SIG-M5 treated with dmso at 0.1 percent for 504 hours (cell line): ENCODE data around the gene ANKRD62.
"Not testable (repeated sequence)": the region's sequence is repeated elsewhere in the genome, so short reads cannot be mapped to it uniquely, and the experiment has no call there.

Experiments
- DNase-seq: peaks from one replicate; lab custom pipeline; 2025; ENCODE audit not compliant: unreplicated experiment; lab: John Stamatoyannopoulos, UW

The ANKRD62 gene

DNA sequence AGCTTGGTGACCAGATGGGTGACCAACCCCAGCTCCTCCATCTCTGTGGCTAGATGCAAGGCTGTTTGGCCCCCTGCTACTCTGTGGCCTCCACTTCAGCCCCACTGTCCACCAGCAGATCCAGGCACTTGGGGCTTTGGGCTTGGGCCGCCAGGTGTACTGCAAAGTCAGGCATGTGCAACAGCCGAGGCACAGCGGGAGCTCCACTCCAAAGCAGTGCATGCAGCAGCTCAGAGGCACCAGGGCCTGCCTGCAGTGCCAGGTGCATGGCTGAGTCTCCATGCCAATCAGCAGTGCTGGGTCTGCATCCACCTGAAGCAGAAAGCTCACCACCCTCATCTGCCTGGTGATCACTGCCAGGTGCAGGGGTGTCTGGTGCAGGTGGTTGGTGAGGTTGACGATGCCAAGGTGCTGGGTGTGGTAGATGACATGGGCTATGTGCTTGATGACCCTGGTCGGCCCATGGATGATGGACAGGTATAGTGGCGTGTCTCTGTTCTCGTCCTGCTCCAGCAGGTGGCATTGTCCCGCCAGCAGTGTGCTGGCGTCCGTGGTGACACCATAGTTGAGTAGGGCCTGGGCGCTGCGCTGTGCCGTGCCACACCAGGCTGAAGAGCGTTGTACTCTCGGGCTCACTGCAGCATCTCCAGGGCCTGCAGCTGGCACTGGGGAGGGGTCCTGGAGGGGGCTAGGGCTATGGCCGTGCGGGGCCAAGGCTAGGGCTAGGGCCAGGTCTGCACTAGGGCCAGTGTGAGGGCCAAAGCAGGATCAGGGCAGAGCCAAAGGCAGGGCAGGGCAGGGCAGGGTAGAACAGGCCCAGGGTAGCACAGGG lies 1.0 kb upstream of the ANKRD62 start:
- DNase-seq, result no peak

DNA sequence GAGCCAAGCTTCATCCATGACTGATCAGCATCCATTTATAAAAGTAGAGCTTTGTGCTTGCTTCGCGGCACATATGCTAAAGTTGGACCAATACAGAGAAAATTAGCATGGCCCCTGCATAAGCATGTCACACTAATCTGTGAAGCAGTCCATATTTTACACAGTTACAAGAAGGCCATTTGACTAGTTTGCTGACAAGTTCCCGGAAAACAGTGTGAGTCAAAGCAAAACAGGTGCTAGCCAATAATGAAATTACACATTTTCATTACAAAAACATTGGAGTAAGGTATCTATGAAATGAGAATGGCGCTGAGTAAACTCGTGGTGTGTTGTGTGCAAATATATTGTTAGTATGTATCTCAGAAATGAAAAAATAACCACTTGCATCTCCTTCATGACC lies 4.7 kb downstream of the ANKRD62 start:
- no peak for DNase-seq

- no peak for DNase-seq
Measured at GRCh38 chr18:12099160-12099559, 5.5 kb downstream of the ANKRD62 start.

DNA sequence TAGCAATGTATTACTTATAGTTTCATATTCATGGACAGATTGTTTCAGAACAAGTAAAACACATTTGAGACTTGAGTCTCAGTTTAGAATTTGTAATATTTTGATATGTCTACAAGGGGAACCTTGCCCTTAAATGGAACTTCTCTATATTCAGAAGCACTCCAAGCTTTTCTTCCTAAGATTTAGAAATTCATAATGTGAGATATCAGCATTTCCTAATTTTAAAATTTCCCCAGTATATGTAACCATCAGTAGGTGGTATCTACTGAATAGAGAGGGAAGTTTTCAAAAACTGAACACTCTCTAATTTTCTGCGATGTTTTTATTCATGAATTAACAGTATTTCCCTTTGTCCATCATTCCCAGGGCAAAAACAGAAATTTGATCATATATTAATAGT lies 7.6 kb downstream of the ANKRD62 start:
- DNase-seq, result no peak

GRCh38 chr18:12102136-12102842 lies 8.6 kb downstream of the ANKRD62 start:
- no peak for DNase-seq

DNA sequence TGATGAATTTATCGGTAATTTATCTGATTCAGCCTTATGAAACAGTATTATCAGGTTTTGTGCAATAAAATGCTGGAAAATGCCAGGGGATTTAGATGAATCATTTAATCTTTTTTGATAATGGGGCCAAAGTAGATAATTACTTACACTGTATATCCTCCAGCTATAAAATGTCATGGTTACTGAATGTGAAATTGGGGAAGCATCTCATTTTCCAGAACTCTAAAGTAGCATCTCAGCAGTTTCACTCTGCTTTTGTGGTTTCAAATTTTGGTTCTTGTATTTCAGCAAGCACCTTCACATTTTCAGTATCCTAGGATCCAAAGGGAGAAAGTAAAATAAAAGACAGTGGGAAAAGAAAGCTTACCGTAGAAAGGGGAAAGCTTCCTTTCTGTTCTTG lies 12.8 kb downstream of the ANKRD62 start:
- no peak for DNase-seq

GRCh38 chr18:12109836-12110235 lies 16.2 kb downstream of the ANKRD62 start:
- no peak for DNase-seq

GRCh38 chr18:12113999-12114646 lies 20.5 kb downstream of the ANKRD62 start:
- DNase-seq, result no peak

- DNase-seq, result no peak
Measured at GRCh38 chr18:12119358-12119757, 25.7 kb downstream of the ANKRD62 start.

- peak; percentile 1 for DNase-seq
Measured at GRCh38 chr18:12121175-12122042, 27.8 kb downstream of the ANKRD62 start.

DNA sequence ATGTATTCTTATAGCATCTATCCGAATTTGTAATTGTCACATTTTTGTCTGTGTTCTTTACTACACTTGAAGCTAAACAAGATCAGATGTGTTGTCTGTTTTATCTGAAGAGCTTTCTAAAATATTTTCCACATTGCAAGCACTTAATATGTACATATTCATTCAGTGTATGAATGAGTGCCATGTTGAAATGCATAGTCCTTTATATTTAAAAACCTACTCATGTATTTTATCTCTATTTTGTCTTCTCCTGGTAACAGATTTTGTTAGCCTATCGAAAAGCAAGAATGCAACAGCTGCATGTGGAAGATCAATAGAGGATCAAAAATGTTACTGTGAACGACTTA lies 28.4 kb downstream of the ANKRD62 start:
- DNase-seq, result not testable (repeated sequence)

DNA sequence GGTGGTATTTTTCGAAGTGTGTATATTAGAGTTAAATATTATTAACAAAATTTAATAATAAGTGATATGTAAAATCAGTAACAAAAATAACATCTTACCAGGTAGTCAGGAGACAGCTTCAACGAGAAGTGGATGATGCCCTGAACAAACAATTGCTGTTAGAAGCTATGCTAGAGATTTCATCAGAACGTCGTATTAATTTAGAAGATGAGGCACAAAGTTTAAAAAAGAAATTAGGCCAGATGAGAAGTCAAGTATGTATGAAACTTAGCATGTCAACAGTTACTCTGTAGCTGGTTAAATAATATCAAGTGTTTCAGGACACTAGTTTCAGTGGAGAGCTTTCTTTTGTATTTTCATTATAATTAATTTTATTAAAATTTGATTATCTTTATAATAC lies 34.0 kb downstream of the ANKRD62 start:
- DNase-seq, result not testable (repeated sequence)

DNA sequence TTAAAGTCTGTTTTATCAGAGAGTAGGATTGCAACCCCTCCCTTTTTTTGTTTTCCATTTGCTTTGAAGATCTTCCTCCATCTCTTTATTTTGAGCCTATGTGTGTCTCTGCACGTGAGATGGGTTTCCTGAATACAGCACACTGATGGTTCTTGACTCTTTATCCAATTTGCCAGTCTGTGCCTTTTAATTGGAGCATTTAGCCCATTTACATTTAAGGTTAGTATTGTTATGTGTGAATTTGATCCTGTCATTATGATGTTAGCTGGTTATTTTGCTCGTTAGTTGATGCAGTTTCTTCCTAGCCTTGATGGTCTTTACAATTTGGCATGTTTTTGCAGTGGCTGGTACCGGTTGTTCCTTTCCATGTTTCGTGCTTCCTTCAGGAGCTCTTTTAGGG lies 45.2 kb downstream of the ANKRD62 start:
- not testable (repeated sequence) for DNase-seq

- not testable (repeated sequence) for DNase-seq
Measured at GRCh38 chr18:12140866-12141265, 47.2 kb downstream of the ANKRD62 start.

DNA sequence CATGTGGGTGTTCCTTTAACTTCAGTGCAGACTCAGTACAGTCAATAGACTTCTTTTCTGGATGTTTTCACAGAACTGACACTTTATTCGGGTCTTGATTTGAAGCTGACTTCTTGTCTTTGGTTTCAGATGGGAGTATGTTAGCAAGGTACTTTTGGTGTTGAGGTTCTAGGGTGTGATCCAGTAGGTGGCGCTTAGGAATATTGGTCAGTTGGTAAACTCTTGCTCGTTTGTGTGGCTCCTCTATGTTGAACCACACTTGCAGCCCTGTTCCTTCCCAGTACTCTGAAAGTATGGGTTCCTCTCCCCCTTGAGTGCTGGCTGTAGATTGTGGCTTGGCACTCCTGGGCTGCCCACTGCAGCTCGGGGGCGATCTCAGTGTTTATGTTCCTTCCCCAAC lies 48.1 kb downstream of the ANKRD62 start:
- not testable (repeated sequence) for DNase-seq

DNA sequence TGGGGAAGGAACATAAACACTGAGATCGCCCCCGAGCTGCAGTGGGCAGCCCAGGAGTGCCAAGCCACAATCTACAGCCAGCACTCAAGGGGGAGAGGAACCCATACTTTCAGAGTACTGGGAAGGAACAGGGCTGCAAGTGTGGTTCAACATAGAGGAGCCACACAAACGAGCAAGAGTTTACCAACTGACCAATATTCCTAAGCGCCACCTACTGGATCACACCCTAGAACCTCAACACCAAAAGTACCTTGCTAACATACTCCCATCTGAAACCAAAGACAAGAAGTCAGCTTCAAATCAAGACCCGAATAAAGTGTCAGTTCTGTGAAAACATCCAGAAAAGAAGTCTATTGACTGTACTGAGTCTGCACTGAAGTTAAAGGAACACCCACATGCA lies 55.8 kb downstream of the ANKRD62 start:
- DNase-seq, result not testable (repeated sequence)

DNA sequence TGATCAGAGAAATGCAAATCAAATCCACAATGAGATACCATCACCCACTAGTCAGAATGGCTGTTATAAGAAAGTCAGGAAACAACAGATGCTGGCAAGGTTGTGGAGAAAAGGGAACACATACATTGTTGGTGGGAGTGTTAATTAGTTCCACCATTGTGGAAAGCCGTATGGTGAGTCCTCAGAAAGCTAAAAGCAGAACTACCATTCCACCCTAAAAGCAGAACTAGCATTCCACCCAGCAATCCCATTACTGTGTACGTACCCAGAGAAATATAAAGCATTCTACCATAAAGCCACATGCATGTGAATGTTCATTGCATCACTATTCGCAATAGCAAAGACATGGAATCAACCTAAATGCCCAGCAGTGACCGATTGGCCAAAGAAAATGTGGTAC lies 60.7 kb downstream of the ANKRD62 start:
- peak; percentile 23 for DNase-seq

DNA sequence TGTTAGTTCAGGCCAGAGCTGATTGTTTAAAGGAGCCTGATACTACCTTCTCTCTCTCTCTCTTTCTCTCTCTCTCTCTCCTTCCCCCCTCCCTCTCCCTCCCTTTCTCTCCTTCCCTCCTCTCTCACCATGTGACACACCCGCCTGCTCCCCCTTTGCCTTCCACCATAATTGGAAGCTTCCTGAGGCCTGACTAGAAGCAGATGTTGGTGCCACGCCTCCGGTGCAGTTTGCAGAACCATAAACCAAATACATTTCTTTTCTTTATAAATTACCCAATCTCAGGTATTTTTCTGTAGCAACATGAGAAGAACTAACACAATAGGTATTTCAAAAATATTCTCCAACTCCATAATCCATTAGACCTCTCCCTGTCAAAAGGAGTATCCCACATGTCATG lies 62.4 kb downstream of the ANKRD62 start:
- DNase-seq, result no peak

DNA sequence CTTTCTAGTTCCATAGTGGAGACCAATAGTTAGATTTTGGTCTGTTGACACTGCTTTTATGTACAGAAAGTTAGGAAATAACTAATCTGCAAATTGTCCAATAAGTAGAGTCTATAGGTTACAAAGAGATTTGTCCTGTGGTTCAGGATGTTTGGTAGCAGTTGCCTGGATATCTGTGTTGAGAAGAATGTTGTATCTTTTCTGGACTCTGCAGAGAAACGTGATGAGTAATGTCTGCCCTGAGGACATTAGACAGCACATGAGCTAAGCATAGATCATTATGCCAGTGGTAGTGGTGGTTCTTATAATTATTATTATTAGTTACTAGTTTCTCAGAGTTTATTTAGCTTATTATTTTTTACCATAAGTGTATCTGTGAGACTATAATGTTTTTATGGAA lies 65.8 kb downstream of the ANKRD62 start:
- no peak for DNase-seq

DNA sequence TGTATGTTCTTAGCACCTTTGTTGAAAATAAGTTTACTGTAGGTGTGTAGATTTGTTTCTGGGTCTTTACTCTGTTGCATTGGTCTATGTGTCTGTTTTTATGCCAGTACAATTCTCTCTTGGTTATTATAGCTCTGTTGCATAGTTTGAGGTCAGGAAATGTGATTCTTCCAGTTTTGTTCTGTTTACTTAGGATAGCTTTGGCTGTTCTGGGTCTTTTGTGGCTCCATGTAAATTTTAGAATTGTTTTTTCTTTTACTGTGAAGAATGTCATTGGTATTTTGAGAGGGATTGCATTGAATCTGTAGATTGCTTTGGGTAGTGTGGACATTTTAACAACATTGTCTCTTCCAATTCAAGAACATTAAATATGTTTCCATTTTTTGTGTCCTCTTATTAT lies 69.1 kb downstream of the ANKRD62 start:
- no peak for DNase-seq
